ENCODE data around the gene DENND2A.

The DENND2A gene

GRCh38 chr7:140594131-140594691, 46.4 kb downstream of the DENND2A start:
- H4K20me1 ChIP-seq (ENCODE audit: control insufficient read depth, insufficient read depth, low read depth, low read length), result no peaks in the 10 kb centered on the region
- TF ChIP-seq CTCF (IDR thresholded peaks at IDR 0.05; ENCODE audit: low read depth, low read length, poor library complexity, severe bottlenecking) (no peak), EZH2phosphoT487 (IDR thresholded peaks at IDR 0.05; ENCODE audit: borderline replicate concordance, low read length) (no peak)
- H3K27me3 ChIP-seq (ENCODE audit: control insufficient read depth, low read length), result peaks cover 4% of the 10 kb centered on the region; the same call in 1 of the 2 replicates
- H3K4me1 ChIP-seq (ENCODE audit: control insufficient read depth, low read length), result peaks cover 9% of the 10 kb centered on the region
- H3K4me3 ChIP-seq (ENCODE audit: low read length), result no peak overlapping the region
- H3K36me3 ChIP-seq (ENCODE audit: control insufficient read depth, low read length), result no peaks in the 10 kb centered on the region
- no peak overlapping the region for H3K4me2 ChIP-seq (ENCODE audit: low read length)
- no peaks in the 10 kb centered on the region for H3K9me2 ChIP-seq (replicated peaks; ENCODE audit: control insufficient read depth, low read length)
- no peak overlapping the region for H3K27ac ChIP-seq (ENCODE audit: low read depth, low read length)
- H3F3A ChIP-seq (ENCODE audit: control insufficient read depth, insufficient read depth), result no peaks in the 10 kb centered on the region
- H3K79me2 ChIP-seq (ENCODE audit: control insufficient read depth, low read length), result no peaks in the 10 kb centered on the region
- H3K9me3 ChIP-seq (ENCODE audit: control insufficient read depth, insufficient read depth, low read length), result no peaks in the 10 kb centered on the region

GRCh38 chr7:140593672-140593982, 47.0 kb downstream of the DENND2A start:
- H3F3A ChIP-seq (ENCODE audit: control insufficient read depth, insufficient read depth), result no peaks in the 10 kb centered on the region
- H3K9me3 ChIP-seq (ENCODE audit: control insufficient read depth, insufficient read depth, low read length), result no peaks in the 10 kb centered on the region
- no peak overlapping the region for H3K27ac ChIP-seq (ENCODE audit: low read depth, low read length)
- H3K4me1 ChIP-seq (ENCODE audit: control insufficient read depth, low read length), result peaks cover 9% of the 10 kb centered on the region
- no peaks in the 10 kb centered on the region for H3K79me2 ChIP-seq (ENCODE audit: control insufficient read depth, low read length)
- no peak overlapping the region for H3K4me3 ChIP-seq (ENCODE audit: low read length)
- no peaks in the 10 kb centered on the region for H3K9me2 ChIP-seq (replicated peaks; ENCODE audit: control insufficient read depth, low read length)
- H3K4me2 ChIP-seq (ENCODE audit: low read length), result no peak overlapping the region
- H4K20me1 ChIP-seq (ENCODE audit: control insufficient read depth, insufficient read depth, low read depth, low read length), result no peaks in the 10 kb centered on the region
- TF ChIP-seq CTCF (IDR thresholded peaks at IDR 0.05; ENCODE audit: low read depth, low read length, poor library complexity, severe bottlenecking) (no peak), EZH2phosphoT487 (IDR thresholded peaks at IDR 0.05; ENCODE audit: borderline replicate concordance, low read length) (no peak)
- H3K27me3 ChIP-seq (ENCODE audit: control insufficient read depth, low read length), result peaks cover 4% of the 10 kb centered on the region; the same call in 1 of the 2 replicates
- no peaks in the 10 kb centered on the region for H3K36me3 ChIP-seq (ENCODE audit: control insufficient read depth, low read length)

DNA sequence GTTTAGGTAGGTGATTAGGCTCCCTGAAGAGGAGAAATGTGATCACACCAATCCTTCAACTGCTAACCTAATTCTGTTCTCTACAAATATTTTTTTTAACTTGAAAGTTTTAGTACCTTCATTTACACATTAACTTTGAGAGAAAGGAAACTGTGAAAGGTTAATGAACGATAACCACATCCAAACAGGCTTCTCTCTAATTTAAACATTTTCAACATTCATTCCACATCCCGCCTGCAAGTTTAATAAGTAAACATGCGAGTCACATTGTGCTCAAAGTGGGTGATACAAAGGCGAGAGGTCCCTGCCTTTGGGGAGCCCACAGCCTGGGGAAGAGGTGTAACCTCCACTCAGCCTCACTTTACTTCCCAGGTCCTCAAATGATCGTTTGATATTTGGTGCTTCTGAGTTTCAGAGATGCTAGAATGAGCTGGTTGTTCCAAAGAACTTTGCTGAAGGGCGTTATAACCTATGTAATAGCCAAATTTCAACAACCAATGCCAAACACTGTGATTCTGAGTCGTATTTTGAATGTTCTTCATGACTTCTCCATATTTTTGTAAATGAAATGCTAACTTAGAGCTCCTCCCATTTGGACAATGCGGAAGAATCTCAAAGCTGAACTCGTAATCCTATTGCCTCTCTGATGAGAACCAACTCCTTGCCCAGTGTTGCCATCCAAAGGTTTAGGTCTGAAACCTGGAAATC, 47.5 kb downstream of the DENND2A start:
- no peak overlapping the region for H3K27ac ChIP-seq (ENCODE audit: low read depth, low read length)
- no peaks in the 10 kb centered on the region for H3K36me3 ChIP-seq (ENCODE audit: control insufficient read depth, low read length)
- peaks cover 4% of the 10 kb centered on the region; the same call in 1 of the 2 replicates for H3K27me3 ChIP-seq (ENCODE audit: control insufficient read depth, low read length)
- no peaks in the 10 kb centered on the region for H3K9me2 ChIP-seq (replicated peaks; ENCODE audit: control insufficient read depth, low read length)
- TF ChIP-seq CTCF (IDR thresholded peaks at IDR 0.05; ENCODE audit: low read depth, low read length, poor library complexity, severe bottlenecking) (no peak), EZH2phosphoT487 (IDR thresholded peaks at IDR 0.05; ENCODE audit: borderline replicate concordance, low read length) (no peak)
- H3K4me1 ChIP-seq (ENCODE audit: control insufficient read depth, low read length), result peaks cover 9% of the 10 kb centered on the region
- H3F3A ChIP-seq (ENCODE audit: control insufficient read depth, insufficient read depth), result no peaks in the 10 kb centered on the region
- no peaks in the 10 kb centered on the region for H4K20me1 ChIP-seq (ENCODE audit: control insufficient read depth, insufficient read depth, low read depth, low read length)
- H3K79me2 ChIP-seq (ENCODE audit: control insufficient read depth, low read length), result no peaks in the 10 kb centered on the region
- no peaks in the 10 kb centered on the region for H3K9me3 ChIP-seq (ENCODE audit: control insufficient read depth, insufficient read depth, low read length)
- no peak overlapping the region for H3K4me2 ChIP-seq (ENCODE audit: low read length)
- no peak overlapping the region for H3K4me3 ChIP-seq (ENCODE audit: low read length)

Data from DOHH2 (cell line).